ENCODE results near the gene CAV1.

Gene CAV1

GRCh38 chr7:116588225-116588624 is 63.4 kb downstream of the CAV1 start:
- peak; percentile 74 to 80 for DNase-seq (ENCODE audit: low read depth in 2 of 2)
- no peak overlapping the region for H3K4me3 ChIP-seq (replicated peaks in 1 of 2; ENCODE audit: low read depth in 2 of 2, low read length in 2 of 2)

GRCh38 chr7:116588641-116589594 is 64.1 kb downstream of the CAV1 start:
- TF ChIP-seq CTCF (IDR thresholded peaks at IDR 0.05; ENCODE audit: low read depth, low read length), result peak; percentile 29
- peak; percentile 82 to 86 for DNase-seq (ENCODE audit: low read depth in 2 of 2)
- no peak overlapping the region for H3K4me3 ChIP-seq (replicated peaks in 1 of 2; ENCODE audit: low read depth in 2 of 2, low read length in 2 of 2)

More at GRCh38 chr7:116588225-116588624, 63.4 kb downstream of the CAV1 start:
- peak; percentile 9 for TF ChIP-seq CTCF (IDR thresholded peaks at IDR 0.05; ENCODE audit: low read depth, low read length)

GRCh38 chr7:116591202-116592040 is 66.6 kb downstream of the CAV1 start:
- peak; percentile 36 for TF ChIP-seq CTCF (IDR thresholded peaks at IDR 0.05; ENCODE audit: low read depth, low read length)
- DNase-seq (ENCODE audit: low read depth in 2 of 2), result peak in 1 of 2 donors; percentile 59
- no peak overlapping the region for H3K4me3 ChIP-seq (replicated peaks in 1 of 2; ENCODE audit: low read depth in 2 of 2, low read length in 2 of 2)

GRCh38 chr7:116592041-116592355 is 67.2 kb downstream of the CAV1 start:
- DNase-seq (ENCODE audit: low read depth in 2 of 2), result no peak
- no peak overlapping the region for H3K4me3 ChIP-seq (replicated peaks in 1 of 2; ENCODE audit: low read depth in 2 of 2, low read length in 2 of 2)
- no peak for TF ChIP-seq CTCF (IDR thresholded peaks at IDR 0.05; ENCODE audit: low read depth, low read length)

GRCh38 chr7:116592445-116592844 is 67.6 kb downstream of the CAV1 start:
- no peak for TF ChIP-seq CTCF (IDR thresholded peaks at IDR 0.05; ENCODE audit: low read depth, low read length)
- H3K4me3 ChIP-seq (replicated peaks in 1 of 2; ENCODE audit: low read depth in 2 of 2, low read length in 2 of 2), result no peak overlapping the region
- DNase-seq (ENCODE audit: low read depth in 2 of 2), result no peak

GRCh38 chr7:116593359-116594075 is 68.7 kb downstream of the CAV1 start:
- no peak for DNase-seq (ENCODE audit: low read depth in 2 of 2)
- no peak overlapping the region for H3K4me3 ChIP-seq (replicated peaks in 1 of 2; ENCODE audit: low read depth in 2 of 2, low read length in 2 of 2)
- no peak for TF ChIP-seq CTCF (IDR thresholded peaks at IDR 0.05; ENCODE audit: low read depth, low read length)
